SK-N-DZ (cell line): ENCODE data around the gene LYPD8.

Experiments used
- DNase-seq: peaks from one replicate; pipeline ENCODE4 v3.0.0-alpha.2; 2015; ENCODE audit warnings: low spot score

Gene LYPD8

GRCh38 chr1:248758352-248758751, 2.8 kb upstream of the LYPD8 start:
- DNase-seq, result no peak

DNA sequence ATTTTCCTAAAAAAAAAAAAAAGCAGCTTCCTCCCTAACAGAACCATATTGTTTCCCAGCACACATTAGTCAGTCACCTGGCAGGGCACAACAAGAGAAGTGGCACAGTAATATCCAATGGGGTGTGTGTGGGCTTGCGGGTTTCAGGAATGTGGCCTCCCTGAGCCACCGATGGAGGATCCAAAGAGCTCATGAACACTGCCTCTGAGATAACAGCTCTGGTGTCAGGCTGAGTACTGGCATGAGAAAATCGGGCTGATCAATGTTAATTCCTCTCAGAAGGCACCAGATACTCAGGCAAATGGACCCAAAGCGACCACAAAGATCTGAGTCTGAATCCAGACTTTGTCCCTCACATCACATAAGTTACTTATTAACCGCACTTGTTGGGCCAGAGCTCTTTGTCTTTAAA, 2.2 kb upstream of the LYPD8 start:
- DNase-seq, result no peak

- no peak for DNase-seq
Measured at GRCh38 chr1:248756636-248757035, 1.1 kb upstream of the LYPD8 start.

- DNase-seq, result no peak
Measured at GRCh38 chr1:248756151-248756550, 592 bp upstream of the LYPD8 start.

DNA sequence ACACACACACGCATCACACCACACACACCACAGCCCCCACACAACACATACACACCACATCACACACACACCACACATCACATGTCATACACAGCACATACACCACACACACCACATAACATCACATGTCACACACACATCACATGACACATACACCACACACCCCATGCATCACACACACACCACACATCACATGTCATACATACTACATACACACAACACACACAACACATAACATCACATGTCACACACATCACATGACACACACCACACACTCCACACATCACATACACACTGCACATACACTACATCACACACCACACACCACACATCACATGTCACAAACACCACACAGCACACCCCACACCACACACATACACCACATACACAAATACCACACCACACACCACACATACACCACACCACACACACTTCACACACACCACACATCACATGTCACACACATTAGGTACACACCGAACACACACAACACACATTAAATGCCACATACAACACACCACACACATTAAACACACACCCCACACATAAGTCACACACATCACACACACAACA, 1.8 kb downstream of the LYPD8 start:
- DNase-seq, result no peak

DNA sequence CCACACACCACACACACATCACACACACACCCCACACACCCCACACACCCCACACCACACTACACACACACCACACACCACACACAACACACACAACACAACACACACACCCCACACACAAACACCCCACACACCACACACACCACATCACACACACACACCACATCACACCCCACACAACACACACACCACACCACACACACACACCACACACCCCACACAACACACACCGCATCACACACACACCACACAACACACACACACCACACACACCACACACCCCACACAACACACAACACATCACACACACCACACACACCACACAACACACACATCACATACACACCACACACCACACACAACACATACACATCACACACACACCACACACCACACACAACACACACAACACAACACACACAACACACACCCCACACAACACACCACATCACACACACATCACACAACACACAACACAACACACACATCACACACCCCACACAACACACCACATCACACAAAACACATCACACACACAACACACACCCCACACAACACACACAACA, 2.4 kb downstream of the LYPD8 start:
- no peak for DNase-seq

DNA sequence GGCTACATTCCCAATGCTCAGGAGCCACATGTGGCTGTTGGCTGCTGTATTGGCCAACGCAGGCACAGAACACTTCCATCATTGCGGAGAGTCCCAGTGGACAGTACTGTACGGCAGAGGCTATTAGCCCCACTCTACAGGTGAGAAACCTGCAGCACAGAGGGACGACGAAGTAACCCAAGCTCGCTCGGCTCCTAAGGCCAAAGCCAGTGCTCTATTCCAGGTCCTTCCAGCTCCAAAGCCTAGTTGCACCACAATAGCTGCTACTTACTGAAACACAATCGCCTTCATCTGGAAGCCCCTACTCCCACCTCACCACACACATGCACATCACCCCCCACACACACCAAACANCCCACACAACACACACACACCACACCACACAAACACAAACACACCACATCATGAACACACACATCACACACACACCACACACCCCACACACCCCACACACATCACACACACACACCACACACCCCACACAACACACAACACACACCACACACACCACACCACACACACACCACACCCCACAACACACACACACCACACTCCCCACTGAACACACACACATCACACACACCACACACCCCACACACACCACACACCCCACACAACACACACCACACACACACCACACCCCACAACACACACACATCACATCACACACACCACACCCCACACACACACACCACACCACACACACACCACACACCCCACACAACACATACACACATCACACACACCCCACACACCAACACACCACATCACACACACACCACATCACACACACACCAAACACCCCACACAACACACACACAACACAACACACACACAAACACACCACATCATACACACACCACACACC, 3.2 kb downstream of the LYPD8 start:
- peak; percentile 49 for DNase-seq

DNA sequence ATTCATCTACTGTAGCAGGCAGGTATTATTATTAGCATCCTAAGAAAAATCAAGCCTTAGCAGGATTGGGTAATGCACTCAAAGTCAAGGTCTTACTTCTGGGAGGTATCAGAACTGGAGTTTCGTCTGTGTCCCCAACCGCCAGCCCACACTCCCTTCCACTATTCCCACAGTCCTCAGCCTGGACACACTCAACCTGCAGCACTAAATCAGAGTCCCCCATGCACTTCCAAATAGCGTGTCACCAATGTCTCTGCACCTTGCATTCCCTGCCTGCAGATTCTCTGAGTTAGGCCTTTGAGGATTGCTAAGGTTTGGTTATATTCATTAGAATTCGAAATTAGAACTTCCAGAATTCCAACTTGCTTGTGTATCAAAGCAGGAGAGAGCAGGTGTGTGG, 3.9 kb downstream of the LYPD8 start:
- no peak for DNase-seq

- DNase-seq, result no peak
Measured at GRCh38 chr1:248751142-248751541, 4.4 kb downstream of the LYPD8 start.

DNA sequence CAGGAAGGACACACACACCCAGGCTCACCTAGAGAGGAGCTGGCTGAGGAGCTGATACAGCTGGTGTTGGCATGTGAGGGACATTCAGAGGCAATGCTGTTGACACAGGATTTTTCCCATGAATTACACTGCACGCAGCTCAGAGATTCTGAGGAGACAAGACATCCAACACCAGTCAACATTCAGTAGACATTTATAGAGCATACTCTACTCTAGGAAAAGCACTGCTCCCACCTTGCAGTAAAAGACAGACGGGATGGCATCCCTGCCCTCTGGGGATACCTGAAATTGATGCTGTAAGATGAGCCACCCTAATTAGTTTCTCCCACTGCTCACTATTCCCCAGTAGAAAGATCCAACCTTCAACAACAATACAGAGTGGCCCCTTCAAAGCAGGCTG, 5.1 kb downstream of the LYPD8 start:
- no peak for DNase-seq

- no peak for DNase-seq
Measured at GRCh38 chr1:248748211-248748610, 7.3 kb downstream of the LYPD8 start.

- DNase-seq, result no peak
Measured at GRCh38 chr1:248740876-248741275, 14.7 kb downstream of the LYPD8 start.

- no peak for DNase-seq
Measured at GRCh38 chr1:248739572-248740205, 15.9 kb downstream of the LYPD8 start.

DNA sequence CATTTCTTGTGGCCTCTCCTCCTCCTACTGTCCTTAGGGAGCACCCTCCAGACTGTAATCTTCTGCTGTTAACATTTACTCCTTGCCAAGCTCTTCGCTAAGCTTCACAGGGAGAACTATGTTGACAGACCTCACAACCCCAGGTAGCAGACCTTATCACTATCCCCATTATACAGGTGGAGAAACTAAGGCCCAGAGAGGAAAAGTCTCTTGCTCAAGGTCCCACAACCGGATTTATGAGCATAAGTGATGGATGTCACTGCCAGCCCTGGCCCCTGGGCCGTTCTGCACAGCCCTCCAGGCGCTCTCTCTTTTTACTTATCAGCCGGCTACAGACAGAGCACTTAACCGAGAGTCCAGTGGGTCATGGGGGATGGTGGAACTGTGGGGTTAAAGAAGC, 18.1 kb downstream of the LYPD8 start:
- DNase-seq, result no peak

DNA sequence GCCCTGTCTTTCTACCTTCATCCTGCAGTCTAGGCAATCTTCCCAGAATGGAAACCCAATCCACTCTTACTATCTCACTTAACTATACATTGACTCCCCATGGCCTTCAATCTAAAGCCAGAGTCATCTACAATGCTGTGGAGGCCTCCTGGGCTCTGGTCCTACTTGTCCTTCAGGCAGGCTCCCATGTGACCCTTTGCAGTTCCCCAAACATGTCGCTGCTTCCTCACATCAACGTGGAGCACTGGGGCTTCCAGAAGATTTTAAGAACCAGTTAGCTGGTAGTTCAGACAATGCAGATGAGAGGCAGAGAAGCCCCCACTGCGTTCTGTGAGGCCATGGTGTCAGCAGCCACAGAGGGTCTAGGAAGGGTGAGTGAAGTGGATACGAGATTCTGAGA, 18.6 kb downstream of the LYPD8 start:
- no peak for DNase-seq

GRCh38 chr1:248733566-248733965, 22.0 kb downstream of the LYPD8 start:
- no peak for DNase-seq

DNA sequence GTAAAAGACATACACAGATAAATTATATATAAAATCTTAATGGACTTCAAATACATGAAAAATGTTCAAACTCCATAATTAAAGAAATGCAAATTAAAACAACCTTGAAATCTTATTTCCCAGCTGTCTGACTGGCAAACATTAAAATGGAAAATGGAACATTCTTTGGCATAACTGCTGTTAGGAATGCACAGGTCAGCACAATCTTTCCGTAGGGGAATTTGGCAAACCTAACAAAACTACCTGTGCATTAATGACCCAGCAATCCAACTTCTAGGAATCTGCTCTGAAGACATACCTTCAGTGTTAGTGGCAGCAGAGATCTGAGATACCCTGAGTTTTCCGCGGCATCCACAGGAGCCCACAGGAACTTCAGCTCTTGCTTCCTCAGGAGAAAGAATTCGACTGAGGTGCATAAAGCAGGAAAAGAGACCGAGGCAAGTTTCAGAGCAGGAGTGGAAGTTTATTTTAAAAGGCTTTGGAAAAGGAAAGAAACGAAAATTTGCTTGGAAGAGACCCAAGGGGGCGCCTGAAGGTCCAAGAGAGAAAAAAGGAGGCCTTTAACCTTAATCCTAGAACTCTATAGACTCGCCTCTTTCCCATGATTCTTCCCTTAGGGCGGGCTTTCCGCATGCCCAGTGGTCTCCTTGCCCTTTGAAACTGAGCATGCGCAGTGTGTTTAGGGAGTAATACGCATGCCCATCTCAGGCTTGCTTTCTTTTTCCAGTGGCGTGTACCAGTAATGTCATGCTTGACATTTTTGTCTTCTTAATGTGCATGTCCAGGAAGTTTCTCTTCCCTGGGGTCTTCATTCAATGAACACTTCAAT, 24.8 kb downstream of the LYPD8 start:
- DNase-seq, result no peak

GRCh38 chr1:248714248-248714647, 41.3 kb downstream of the LYPD8 start:
- DNase-seq, result no peak

- no peak for DNase-seq
Measured at GRCh38 chr1:248710305-248710900, 45.2 kb downstream of the LYPD8 start.

- no peak for DNase-seq
Measured at GRCh38 chr1:248704606-248705005, 51.0 kb downstream of the LYPD8 start.

GRCh38 chr1:248703674-248704073, 51.9 kb downstream of the LYPD8 start:
- DNase-seq, result no peak
